ENCODE data around the gene NELL1. TPM values are rescaled to one million over a fixed set of nuclear protein-coding genes. Genes with fewer than 3 reads are reported as not detected.

The NELL1 gene
- total and polyA plus RNA-seq, 2 experiments from 2014 or later = 1.6 TPM; not detected in 1

DNA sequence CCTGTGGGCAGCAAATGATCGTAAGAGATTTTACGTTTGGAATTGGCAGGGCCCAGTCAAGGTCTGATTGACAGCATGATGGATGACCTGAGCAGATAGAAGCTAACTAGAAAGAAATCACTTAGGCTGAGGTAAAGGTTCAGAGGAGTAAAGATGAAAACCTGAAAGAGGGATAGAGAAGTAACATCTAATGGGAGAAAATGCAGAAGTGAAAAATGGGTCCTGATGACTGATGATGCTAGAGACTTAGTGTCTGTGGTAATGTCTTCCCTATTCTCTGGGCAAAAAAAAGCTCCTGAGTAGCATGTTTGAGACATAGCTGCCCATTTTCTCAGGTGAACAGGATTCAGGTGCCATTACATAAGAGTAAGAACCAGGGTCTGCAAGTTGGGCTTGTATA lies 894.7 kb downstream of the NELL1 start (continued):
- TF ChIP-seq ZNF462 (CRISPR knock-in tag; IDR thresholded peaks at IDR 0.05) = no peak
- no peak for TF ChIP-seq EZH2phosphoT487 (IDR thresholded peaks at IDR 0.05; ENCODE audit: unreplicated experiment)

DNA sequence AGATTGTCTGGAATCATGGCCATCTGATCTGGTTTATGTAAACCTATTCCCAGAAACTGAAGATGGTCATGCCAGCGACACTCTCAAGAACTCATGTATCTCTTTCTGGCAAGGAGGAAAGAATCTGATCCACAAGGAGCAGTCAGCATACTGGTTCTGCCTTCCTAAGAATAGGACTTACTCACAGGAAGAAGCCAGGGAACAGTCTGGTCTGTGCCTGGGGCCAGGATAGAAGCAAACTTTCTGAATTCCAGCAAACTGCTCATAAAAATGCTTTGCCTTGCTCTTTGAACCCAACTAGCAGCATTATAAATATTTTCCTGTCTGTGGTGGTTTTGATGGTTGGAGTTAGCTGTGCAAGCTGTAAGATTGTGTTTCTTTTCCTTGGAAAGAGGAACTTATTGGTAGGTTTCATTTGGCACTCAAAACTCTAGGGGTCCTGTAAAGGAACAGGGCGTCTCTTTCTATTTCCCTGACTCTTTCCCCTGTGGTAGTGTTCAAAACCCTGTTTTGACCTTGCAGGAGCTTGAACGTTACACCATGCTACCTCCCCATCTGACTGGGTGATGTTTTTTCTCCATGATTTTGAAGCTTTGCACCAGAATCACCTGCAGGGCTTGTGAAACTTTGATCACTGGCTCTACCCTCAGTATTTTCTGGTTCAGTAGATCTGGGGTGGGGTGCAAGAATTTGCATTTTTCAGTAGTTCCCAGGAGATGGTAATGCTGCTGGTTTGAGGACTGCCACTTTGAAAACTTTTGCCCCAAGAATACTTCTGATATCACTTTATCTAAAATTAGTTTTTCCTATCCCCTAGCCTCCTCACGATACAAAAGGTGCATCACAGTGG lies 895.7 kb downstream of the NELL1 start:
- Mint-ChIP-seq H3K9me3 (no peaks in the 10 kb centered on the region), H3K4me1 (peaks cover 8% of the 10 kb centered on the region; the same call in 2 of the 3 replicates), H3K27ac (no peak overlapping the region), H3K4me3 (no peak overlapping the region), H3K36me3 (ENCODE audit: low read depth) (no peaks in the 10 kb centered on the region), H3K27me3 (ENCODE audit: insufficient read depth, low read depth, poor library complexity) (no peaks in the 10 kb centered on the region)
- Histone ChIP-seq H3F3A (replicated peaks; ENCODE audit: low read depth) (no peaks in the 10 kb centered on the region), H3K36me3 (ENCODE audit: insufficient read depth) (no peaks in the 10 kb centered on the region), H3K4me1 (ENCODE audit: insufficient read depth) (peaks cover 6% of the 10 kb centered on the region; the same call in 1 of the 2 replicates), H3K27ac (ENCODE audit: low read depth) (no peak overlapping the region), H3K9me2 (ENCODE audit: insufficient read depth) (no peaks in the 10 kb centered on the region), H3K4me3 (no peak overlapping the region), H4K20me1 (replicated peaks; ENCODE audit: insufficient read depth) (no peaks in the 10 kb centered on the region), H3K4me2 (no peak overlapping the region), H3K79me2 (replicated peaks; ENCODE audit: insufficient read depth) (no peaks in the 10 kb centered on the region), H2AFZ (no peak overlapping the region), H3K27me3 (ENCODE audit: insufficient read depth) (no peaks in the 10 kb centered on the region)
- DNase-seq (ENCODE audit: low spot score) (no peak), ATAC-seq (no peak)
- TF ChIP-seq STAT1 (IDR thresholded peaks at IDR 0.05; ENCODE audit: unreplicated experiment) (no peak), EZH2phosphoT487 (IDR thresholded peaks at IDR 0.05; ENCODE audit: unreplicated experiment) (no peak), ZNF331 (CRISPR knock-in tag; IDR thresholded peaks at IDR 0.05; ENCODE audit: low read depth) (no peak), ZNF114 (CRISPR knock-in tag; IDR thresholded peaks at IDR 0.05) (no peak), POLR2AphosphoS5 (IDR thresholded peaks at IDR 0.05; ENCODE audit: low read depth) (no peak), JUNB (IDR thresholded peaks at IDR 0.05; ENCODE audit: unreplicated experiment) (no peak), NANOG (IDR thresholded peaks at IDR 0.05; ENCODE audit: borderline replicate concordance) (no peak)
- TF ChIP-seq, protein P1, sequence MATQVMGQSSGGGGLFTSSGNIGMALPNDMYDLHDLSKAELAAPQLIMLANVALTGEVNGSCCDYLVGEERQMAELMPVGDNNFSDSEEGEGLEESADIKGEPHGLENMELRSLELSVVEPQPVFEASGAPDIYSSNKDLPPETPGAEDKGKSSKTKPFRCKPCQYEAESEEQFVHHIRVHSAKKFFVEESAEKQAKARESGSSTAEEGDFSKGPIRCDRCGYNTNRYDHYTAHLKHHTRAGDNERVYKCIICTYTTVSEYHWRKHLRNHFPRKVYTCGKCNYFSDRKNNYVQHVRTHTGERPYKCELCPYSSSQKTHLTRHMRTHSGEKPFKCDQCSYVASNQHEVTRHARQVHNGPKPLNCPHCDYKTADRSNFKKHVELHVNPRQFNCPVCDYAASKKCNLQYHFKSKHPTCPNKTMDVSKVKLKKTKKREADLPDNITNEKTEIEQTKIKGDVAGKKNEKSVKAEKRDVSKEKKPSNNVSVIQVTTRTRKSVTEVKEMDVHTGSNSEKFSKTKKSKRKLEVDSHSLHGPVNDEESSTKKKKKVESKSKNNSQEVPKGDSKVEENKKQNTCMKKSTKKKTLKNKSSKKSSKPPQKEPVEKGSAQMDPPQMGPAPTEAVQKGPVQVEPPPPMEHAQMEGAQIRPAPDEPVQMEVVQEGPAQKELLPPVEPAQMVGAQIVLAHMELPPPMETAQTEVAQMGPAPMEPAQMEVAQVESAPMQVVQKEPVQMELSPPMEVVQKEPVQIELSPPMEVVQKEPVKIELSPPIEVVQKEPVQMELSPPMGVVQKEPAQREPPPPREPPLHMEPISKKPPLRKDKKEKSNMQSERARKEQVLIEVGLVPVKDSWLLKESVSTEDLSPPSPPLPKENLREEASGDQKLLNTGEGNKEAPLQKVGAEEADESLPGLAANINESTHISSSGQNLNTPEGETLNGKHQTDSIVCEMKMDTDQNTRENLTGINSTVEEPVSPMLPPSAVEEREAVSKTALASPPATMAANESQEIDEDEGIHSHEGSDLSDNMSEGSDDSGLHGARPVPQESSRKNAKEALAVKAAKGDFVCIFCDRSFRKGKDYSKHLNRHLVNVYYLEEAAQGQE (IDR thresholded peaks at IDR 0.05; ENCODE audit: unreplicated experiment) = no peak

Measured in GM23338 (cell line).